IMR-90 (cell line): ENCODE data around the gene SARS2. TPM values are rescaled to one million over a fixed set of nuclear protein-coding genes. Genes with fewer than 3 reads are reported as not detected.

ENCODE experiments used
- ATAC-seq: fragments of 200-7000 bp; cut with Tn5 transposase; 2 replicates; pipeline ENCODE4 v1.9.1; 2020; ENCODE audit warnings: low read depth, mild to moderate bottlenecking, moderate library complexity
- BruUV-seq: library from RNA; stranded (reverse); fragments of 400-500 nt; replicated peaks from 2 replicates; lab custom pipeline; 2021; lab: Mats Ljungman, UMichigan
- CTCF ChIA-PET: fragments of 300-600 bp; formaldehyde crosslinking; extraction: SDS; loops from one replicate; lab custom pipeline; 2021; ENCODE audit warnings: antibody characterized with exemption; lab: Yijun Ruan, JAX
- POLR2A ChIA-PET: fragments of 300-600 bp; sonication (Branson Sonifier 250); formaldehyde crosslinking; loops from one replicate; lab custom pipeline; 2022; ENCODE audit warnings: antibody characterized with exemption; ENCODE audit not compliant: unreplicated experiment; lab: Charles Lee
- DNase-seq: peaks from one replicate; pipeline ENCODE4 v3.0.0; 2013
- H2AFZ ChIP-seq: replicated peaks from 2 replicates; pipeline ENCODE3; 2013; ENCODE audit warnings: low read length, mild to moderate bottlenecking; ENCODE audit not compliant: poor library complexity
- H2AK5ac ChIP-seq: 2 replicates; pipeline ENCODE4 v1.6.1; 2013; ENCODE audit warnings: low read depth, low read length, inconsistent platforms
- H2AK9ac ChIP-seq: replicated peaks from 2 replicates; pipeline ENCODE3; 2013; ENCODE audit warnings: mild to moderate bottlenecking, low read depth, low read length, moderate library complexity; ENCODE audit not compliant: poor library complexity
- H2BK120ac ChIP-seq: 2 replicates; pipeline ENCODE4 v1.6.1; 2013; ENCODE audit warnings: low read depth, low read length, inconsistent platforms
- H2BK15ac ChIP-seq: 3 replicates; pipeline ENCODE4 v1.6.1; 2013; ENCODE audit warnings: low read depth, low read length, inconsistent platforms
- H2BK20ac ChIP-seq: 2 replicates; pipeline ENCODE4 v1.6.1; 2013; ENCODE audit warnings: low read depth, mild to moderate bottlenecking, inconsistent platforms, low read length, moderate library complexity
- H2BK5ac ChIP-seq: 2 replicates; pipeline ENCODE4 v1.6.1; 2013; ENCODE audit warnings: mild to moderate bottlenecking, low read depth, low read length, inconsistent platforms; ENCODE audit not compliant: poor library complexity, severe bottlenecking
- H3K14ac ChIP-seq: replicated peaks from 2 replicates; pipeline ENCODE4 v1.6.1; 2013; ENCODE audit warnings: low read depth, low read length, inconsistent platforms
- H3K18ac ChIP-seq: 2 replicates; pipeline ENCODE4 v1.6.1; 2013; ENCODE audit warnings: low read depth, low read length, control low read depth
- H3K23ac ChIP-seq: 2 replicates; pipeline ENCODE4 v1.6.1; 2013; ENCODE audit warnings: low read depth, low read length, inconsistent platforms
- H3K27ac ChIP-seq: 2 replicates; pipeline ENCODE4 v1.5.1; 2013; ENCODE audit warnings: mild to moderate bottlenecking, control low read depth, low read length; ENCODE audit not compliant: insufficient read depth
- H3K27me3 ChIP-seq: 2 replicates; pipeline ENCODE4 v1.6.1; 2013; ENCODE audit warnings: low read length; ENCODE audit not compliant: control insufficient read depth, insufficient read depth
- H3K36me3 ChIP-seq: 2 replicates; pipeline ENCODE4 v1.6.1; 2013; ENCODE audit warnings: low read length, mixed read lengths; ENCODE audit not compliant: control insufficient read depth, insufficient read depth
- H3K4ac ChIP-seq: 2 replicates; pipeline ENCODE4 v1.6.1; 2013; ENCODE audit warnings: low read depth, low read length, inconsistent platforms
- H3K4me1 ChIP-seq: 2 replicates; pipeline ENCODE4 v1.6.1; 2013; ENCODE audit warnings: low read length, mixed read lengths; ENCODE audit not compliant: control insufficient read depth, insufficient read depth
- H3K4me2 ChIP-seq: 2 replicates; pipeline ENCODE4 v1.6.1; 2013; ENCODE audit warnings: low read depth, mild to moderate bottlenecking, control low read depth, low read length, moderate library complexity
- H3K4me3 ChIP-seq: 2 replicates; pipeline ENCODE4 v1.5.1; 2013; ENCODE audit warnings: low read depth, mild to moderate bottlenecking, control low read depth, low read length, moderate library complexity; ENCODE audit not compliant: insufficient read depth
- H3K56ac ChIP-seq: 2 replicates; pipeline ENCODE4 v1.6.1; 2013; ENCODE audit warnings: low read length, inconsistent platforms; ENCODE audit not compliant: insufficient read depth; ENCODE audit errors: extremely low read depth
- H3K79me1 ChIP-seq, 2 experiments: 2 replicates each; pipeline ENCODE4 v1.6.1; 2013; ENCODE audit warnings: low read length in 2 of 2, inconsistent platforms in 1 of 2, low read depth in 1 of 2
- H3K9ac ChIP-seq: 2 replicates; pipeline ENCODE4 v1.6.1; 2013; ENCODE audit warnings: low read depth, low read length, control low read depth
- H3K9me1 ChIP-seq: 2 replicates; pipeline ENCODE4 v1.6.1; 2013; ENCODE audit warnings: low read length, inconsistent platforms; ENCODE audit not compliant: insufficient read depth
- H3K9me3 ChIP-seq: 2 replicates; pipeline ENCODE4 v1.6.1; 2013; ENCODE audit warnings: low read length; ENCODE audit not compliant: control insufficient read depth, insufficient read depth
- H4K20me1 ChIP-seq: 2 replicates; pipeline ENCODE4 v1.6.1; 2013; ENCODE audit warnings: low read length, inconsistent platforms; ENCODE audit not compliant: insufficient read depth
- H4K5ac ChIP-seq: 2 replicates; pipeline ENCODE4 v1.6.1; 2013; ENCODE audit warnings: mild to moderate bottlenecking, low read depth, low read length, control low read depth
- H4K8ac ChIP-seq, 2 experiments: 2 replicates each; pipeline ENCODE4 v1.6.1; 2013; ENCODE audit warnings: low read depth in 2 of 2, low read length in 2 of 2, control low read depth in 1 of 2, inconsistent platforms in 1 of 2
- H4K91ac ChIP-seq: 2 replicates; pipeline ENCODE4 v1.6.1; 2013; ENCODE audit warnings: low read depth, low read length, inconsistent platforms; ENCODE audit not compliant: insufficient read depth
- BHLHE40 ChIP-seq: fragments of 150-350 bp; IDR thresholded peaks from 2 replicates; pipeline ENCODE4 v1.6.1; 2016; ENCODE audit warnings: mild to moderate bottlenecking, low read depth, low read length
- CEBPB ChIP-seq: IDR thresholded peaks from 2 replicates; pipeline ENCODE4 v1.6.1; 2012; ENCODE audit warnings: low read depth, low read length, improper control_type of control experiment
- FOS ChIP-seq: fragments of 150-350 bp; IDR thresholded peaks from 2 replicates; pipeline ENCODE4 v1.6.1; 2016; ENCODE audit warnings: low read depth, low read length
- MAZ ChIP-seq: IDR thresholded peaks from 2 replicates; pipeline ENCODE4 v1.6.1; 2012; ENCODE audit warnings: low read depth, mild to moderate bottlenecking, low read length, improper control_type of control experiment, moderate library complexity, borderline replicate concordance
- NFE2L2 ChIP-seq: fragments of 150-350 bp; IDR thresholded peaks from 2 replicates; pipeline ENCODE4 v1.6.1; 2016; ENCODE audit warnings: low read depth, mild to moderate bottlenecking, low read length
- RAD21 ChIP-seq: IDR thresholded peaks from 2 replicates; pipeline ENCODE4 v1.6.1; 2012; ENCODE audit warnings: low read length, improper control_type of control experiment
- SMC3 ChIP-seq: fragments of 150-350 bp; IDR thresholded peaks from 2 replicates; pipeline ENCODE4 v1.6.1; 2016; ENCODE audit warnings: low read depth, mild to moderate bottlenecking, antibody characterized with exemption, low read length, moderate library complexity
- WGBS, 2 experiments: methylation state at CpG; one replicate each; pipeline versions ENCODE4 v1.1.5 to v1.1.7; 2013; ENCODE audit warnings: missing lambda C conversion rate in 2 of 2; ENCODE audit not compliant: insufficient read length in 1 of 2; ENCODE audit errors: extremely low coverage in 2 of 2; 5-methylcytosine and 5-hydroxymethylcytosine counted together
- dilution Hi-C: fragments of 300-500 bp; cut with HindIII; formaldehyde crosslinking; loops from one replicate; pipeline ENCODE4 v1.14.3; 2018; ENCODE audit warnings: low sequenced_read_pairs; ENCODE audit not compliant: unreplicated experiment
- in situ Hi-C: fragments of 300-500 bp; cut with MboI; formaldehyde crosslinking; loops from 3 replicates; pipeline ENCODE4 v1.14.3; 2019; ENCODE audit warnings: low sequenced_read_pairs, inconsistent platforms, mixed read lengths
- intact Hi-C: fragments of 100-400 bp; cut with micrococcal nuclease; formaldehyde crosslinking; loops from 2 replicates; pipeline ENCODE4 v1.10.0; 2022
- polyA plus RNA-seq, 3 experiments: library from polyadenylated mRNA; depleted of rRNA; stranded (reverse); fragments of >200 nt; gene quantifications; 2 replicates each; pipeline ENCODE4 v1.2.3, GENCODE V29; 2012; ENCODE audit warnings: low replicate concordance in 1 of 3
- total RNA-seq: library from RNA; depleted of rRNA; stranded (reverse); fragments of >200 nt; gene quantifications from 2 replicates; pipeline ENCODE4 v1.2.3, GENCODE V29; 2012
- TF ChIP-seq, protein P1 (sequence below): conservative IDR thresholded peaks from 2 replicates; pipeline ENCODE4 v1.5.1; 2012; ENCODE audit warnings: mild to moderate bottlenecking, low read depth, low read length, improper control_type of control experiment

Gene SARS2
- total and polyA plus RNA-seq, 2 of the 4 experiments (the other 2 are of a cell fraction), result 10.8 to 33.4 TPM

DNA sequence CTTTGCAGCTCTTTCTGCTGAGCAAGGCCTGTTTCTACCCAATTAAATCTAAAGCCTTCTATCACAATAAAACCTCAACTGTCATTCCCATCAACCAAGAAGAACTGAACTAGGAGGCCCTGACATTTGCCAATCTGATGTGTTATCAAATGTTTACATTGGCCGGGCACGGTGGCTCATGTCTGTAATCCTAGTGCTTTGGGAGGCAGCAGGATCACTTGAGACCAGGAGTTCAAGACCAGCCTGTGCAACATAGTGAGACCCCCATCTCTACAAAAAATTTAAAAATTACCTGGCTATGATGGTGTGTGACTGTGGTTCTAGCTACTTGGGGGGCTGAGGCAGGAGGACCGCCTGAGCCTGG is 47.7 kb upstream of the SARS2 start:
- H3K18ac ChIP-seq, result no peak overlapping the region
- no peak overlapping the region for H3K4me3 ChIP-seq
- ATAC-seq (no peak), DNase-seq (no peak)
- H3K9ac ChIP-seq, result no peak overlapping the region
- no peak overlapping the region for H4K5ac ChIP-seq
- CTCF ChIA-PET, result interaction anchor here (0.6 kb wide), 1 partner anchor 349 kb away, joined by 3 read pairs; no protein-coding TSS in a partner anchor
- no peak overlapping the region for H3K4ac ChIP-seq
- H2AK5ac ChIP-seq, result no peak overlapping the region
- intact Hi-C loops, result no loop called here
- H3K27me3 ChIP-seq, result no peaks in the 10 kb centered on the region; the same call in 1 of the 2 replicates
- H2AK9ac ChIP-seq, result no peak overlapping the region
- no peak overlapping the region for H2BK15ac ChIP-seq
- no peak overlapping the region for H3K14ac ChIP-seq
- in situ Hi-C loops, result no loop called here
- no peak overlapping the region for H3K56ac ChIP-seq
- H2BK5ac ChIP-seq, result no peak overlapping the region
- WGBS, 2 experiments, result no CpG with 5 or more reads among the region's 3 CpGs
- H3K9me1 ChIP-seq, result no peaks in the 10 kb centered on the region
- no peak overlapping the region for H3K27ac ChIP-seq
- no TSS peak for BruUV-seq
- H3K9me3 ChIP-seq, result peaks cover 3% of the 10 kb centered on the region; the same call in 1 of the 2 replicates
- peaks cover 0 to 10% of the 10 kb centered on the region in 2 experiments; a peak in 1 of 4 replicates for H3K79me1 ChIP-seq
- POLR2A ChIA-PET, result no interaction called here
- H2BK120ac ChIP-seq, result no peak overlapping the region
- H4K8ac ChIP-seq, result no peak overlapping the region
- peaks cover 7% of the 10 kb centered on the region for H3K4me1 ChIP-seq
- no peak overlapping the region for H2AFZ ChIP-seq
- H3K36me3 ChIP-seq, result no peaks in the 10 kb centered on the region
- no peak for TF ChIP-seq RAD21
- TF ChIP-seq, protein P1, sequence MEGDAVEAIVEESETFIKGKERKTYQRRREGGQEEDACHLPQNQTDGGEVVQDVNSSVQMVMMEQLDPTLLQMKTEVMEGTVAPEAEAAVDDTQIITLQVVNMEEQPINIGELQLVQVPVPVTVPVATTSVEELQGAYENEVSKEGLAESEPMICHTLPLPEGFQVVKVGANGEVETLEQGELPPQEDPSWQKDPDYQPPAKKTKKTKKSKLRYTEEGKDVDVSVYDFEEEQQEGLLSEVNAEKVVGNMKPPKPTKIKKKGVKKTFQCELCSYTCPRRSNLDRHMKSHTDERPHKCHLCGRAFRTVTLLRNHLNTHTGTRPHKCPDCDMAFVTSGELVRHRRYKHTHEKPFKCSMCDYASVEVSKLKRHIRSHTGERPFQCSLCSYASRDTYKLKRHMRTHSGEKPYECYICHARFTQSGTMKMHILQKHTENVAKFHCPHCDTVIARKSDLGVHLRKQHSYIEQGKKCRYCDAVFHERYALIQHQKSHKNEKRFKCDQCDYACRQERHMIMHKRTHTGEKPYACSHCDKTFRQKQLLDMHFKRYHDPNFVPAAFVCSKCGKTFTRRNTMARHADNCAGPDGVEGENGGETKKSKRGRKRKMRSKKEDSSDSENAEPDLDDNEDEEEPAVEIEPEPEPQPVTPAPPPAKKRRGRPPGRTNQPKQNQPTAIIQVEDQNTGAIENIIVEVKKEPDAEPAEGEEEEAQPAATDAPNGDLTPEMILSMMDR, result no peak
- no peak for TF ChIP-seq MAZ
- no peak for TF ChIP-seq SMC3
- no peak for TF ChIP-seq NFE2L2
- TF ChIP-seq BHLHE40, result no peak
- no peak for TF ChIP-seq FOS
- no peak for TF ChIP-seq CEBPB
- H4K20me1 ChIP-seq, result no peaks in the 10 kb centered on the region
- no peak overlapping the region for H4K91ac ChIP-seq
- dilution Hi-C loops, result no loop called here
- H3K4me2 ChIP-seq, result no peak overlapping the region
- H2BK20ac ChIP-seq, result no peak overlapping the region
- no peak overlapping the region for H3K23ac ChIP-seq
